Neural cell (in vitro differentiated cells): Measurements from ENCODE around the gene CORO2A.

ENCODE experiments used
- EP300 ChIP-seq: fragments of 450-650 bp; conservative IDR thresholded peaks from 2 replicates; pipeline ENCODE4 v1.6.1; 2014; ENCODE audit warnings: antibody characterized with exemption, mild to moderate bottlenecking, moderate library complexity; ENCODE audit not compliant: poor library complexity, severe bottlenecking
- EZH2 ChIP-seq: fragments of 200-600, 300-800 bp; shearing (Covaris generic), sonication (generic); IDR thresholded peaks from 2 replicates; pipeline ENCODE4 v1.6.1; 2014; ENCODE audit warnings: antibody characterized with exemption, low read length, borderline replicate concordance, mild to moderate bottlenecking; ENCODE audit not compliant: insufficient read depth, poor library complexity, severe bottlenecking
- MXI1 ChIP-seq: fragments of 450-650 bp; conservative IDR thresholded peaks from 2 replicates; pipeline ENCODE4 v1.6.1; 2014; ENCODE audit warnings: antibody characterized with exemption, mild to moderate bottlenecking; ENCODE audit not compliant: poor library complexity, severe bottlenecking
- POLR2AphosphoS5 ChIP-seq: IDR thresholded peaks from 2 replicates; pipeline ENCODE4 v1.6.1; 2012
- RAD21 ChIP-seq: fragments of 450-650 bp; conservative IDR thresholded peaks from 2 replicates; pipeline ENCODE4 v1.6.1; 2014; ENCODE audit warnings: antibody characterized with exemption, mild to moderate bottlenecking, moderate library complexity
- SMC3 ChIP-seq: fragments of 450-650 bp; conservative IDR thresholded peaks from 2 replicates; pipeline ENCODE4 v1.6.1; 2014; ENCODE audit warnings: antibody characterized with exemption, mild to moderate bottlenecking, moderate library complexity; ENCODE audit not compliant: poor library complexity
- TAF1 ChIP-seq: IDR thresholded peaks from 2 replicates; pipeline ENCODE4 v1.6.1; 2012; ENCODE audit warnings: low read depth
- TF ChIP-seq, protein P1 (sequence below): fragments of 450-650 bp; IDR thresholded peaks from 2 replicates; pipeline ENCODE4 v1.5.1; 2014; ENCODE audit warnings: antibody characterized with exemption, mild to moderate bottlenecking, moderate library complexity; ENCODE audit not compliant: poor library complexity, severe bottlenecking
- TF ChIP-seq, protein P2 (sequence below): IDR thresholded peaks from 2 replicates; pipeline ENCODE4 v1.6.1; 2012; ENCODE audit warnings: borderline replicate concordance

DNA sequence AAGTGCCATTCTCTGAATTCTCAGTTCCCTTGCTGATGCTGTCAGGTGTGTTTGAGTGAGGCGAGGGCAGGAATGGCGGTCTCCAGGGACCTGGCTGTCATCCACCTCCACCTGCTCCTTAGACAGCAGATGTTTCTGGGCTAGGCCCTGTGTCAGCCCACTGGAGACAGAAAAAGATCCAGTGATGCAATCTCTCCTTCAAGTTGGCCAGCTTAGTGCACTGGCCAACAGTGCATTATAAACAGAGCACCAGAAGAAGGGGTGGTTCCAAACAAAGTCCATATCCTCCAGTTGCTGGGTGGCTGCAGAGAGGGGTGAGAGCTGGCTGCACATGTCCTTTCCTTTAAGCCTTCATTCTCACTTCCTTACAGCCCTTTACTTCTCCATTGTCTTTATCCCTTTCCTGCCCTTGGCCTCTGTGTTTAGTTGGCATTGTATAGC is 109.4 kb downstream of the CORO2A start:
- TF ChIP-seq EP300 (no peak), MXI1 (no peak), POLR2AphosphoS5 (no peak), EZH2 (no peak), SMC3 (no peak), TAF1 (no peak), RAD21 (no peak)
- TF ChIP-seq, protein P1, sequence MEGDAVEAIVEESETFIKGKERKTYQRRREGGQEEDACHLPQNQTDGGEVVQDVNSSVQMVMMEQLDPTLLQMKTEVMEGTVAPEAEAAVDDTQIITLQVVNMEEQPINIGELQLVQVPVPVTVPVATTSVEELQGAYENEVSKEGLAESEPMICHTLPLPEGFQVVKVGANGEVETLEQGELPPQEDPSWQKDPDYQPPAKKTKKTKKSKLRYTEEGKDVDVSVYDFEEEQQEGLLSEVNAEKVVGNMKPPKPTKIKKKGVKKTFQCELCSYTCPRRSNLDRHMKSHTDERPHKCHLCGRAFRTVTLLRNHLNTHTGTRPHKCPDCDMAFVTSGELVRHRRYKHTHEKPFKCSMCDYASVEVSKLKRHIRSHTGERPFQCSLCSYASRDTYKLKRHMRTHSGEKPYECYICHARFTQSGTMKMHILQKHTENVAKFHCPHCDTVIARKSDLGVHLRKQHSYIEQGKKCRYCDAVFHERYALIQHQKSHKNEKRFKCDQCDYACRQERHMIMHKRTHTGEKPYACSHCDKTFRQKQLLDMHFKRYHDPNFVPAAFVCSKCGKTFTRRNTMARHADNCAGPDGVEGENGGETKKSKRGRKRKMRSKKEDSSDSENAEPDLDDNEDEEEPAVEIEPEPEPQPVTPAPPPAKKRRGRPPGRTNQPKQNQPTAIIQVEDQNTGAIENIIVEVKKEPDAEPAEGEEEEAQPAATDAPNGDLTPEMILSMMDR = no peak
- TF ChIP-seq, protein P2, sequence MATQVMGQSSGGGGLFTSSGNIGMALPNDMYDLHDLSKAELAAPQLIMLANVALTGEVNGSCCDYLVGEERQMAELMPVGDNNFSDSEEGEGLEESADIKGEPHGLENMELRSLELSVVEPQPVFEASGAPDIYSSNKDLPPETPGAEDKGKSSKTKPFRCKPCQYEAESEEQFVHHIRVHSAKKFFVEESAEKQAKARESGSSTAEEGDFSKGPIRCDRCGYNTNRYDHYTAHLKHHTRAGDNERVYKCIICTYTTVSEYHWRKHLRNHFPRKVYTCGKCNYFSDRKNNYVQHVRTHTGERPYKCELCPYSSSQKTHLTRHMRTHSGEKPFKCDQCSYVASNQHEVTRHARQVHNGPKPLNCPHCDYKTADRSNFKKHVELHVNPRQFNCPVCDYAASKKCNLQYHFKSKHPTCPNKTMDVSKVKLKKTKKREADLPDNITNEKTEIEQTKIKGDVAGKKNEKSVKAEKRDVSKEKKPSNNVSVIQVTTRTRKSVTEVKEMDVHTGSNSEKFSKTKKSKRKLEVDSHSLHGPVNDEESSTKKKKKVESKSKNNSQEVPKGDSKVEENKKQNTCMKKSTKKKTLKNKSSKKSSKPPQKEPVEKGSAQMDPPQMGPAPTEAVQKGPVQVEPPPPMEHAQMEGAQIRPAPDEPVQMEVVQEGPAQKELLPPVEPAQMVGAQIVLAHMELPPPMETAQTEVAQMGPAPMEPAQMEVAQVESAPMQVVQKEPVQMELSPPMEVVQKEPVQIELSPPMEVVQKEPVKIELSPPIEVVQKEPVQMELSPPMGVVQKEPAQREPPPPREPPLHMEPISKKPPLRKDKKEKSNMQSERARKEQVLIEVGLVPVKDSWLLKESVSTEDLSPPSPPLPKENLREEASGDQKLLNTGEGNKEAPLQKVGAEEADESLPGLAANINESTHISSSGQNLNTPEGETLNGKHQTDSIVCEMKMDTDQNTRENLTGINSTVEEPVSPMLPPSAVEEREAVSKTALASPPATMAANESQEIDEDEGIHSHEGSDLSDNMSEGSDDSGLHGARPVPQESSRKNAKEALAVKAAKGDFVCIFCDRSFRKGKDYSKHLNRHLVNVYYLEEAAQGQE = no peak
